ENCODE results near the gene OTUB1.
A peak's percentile ranks its signal among the peaks of the same experiment; 100 is the strongest.

The OTUB1 gene

GRCh38 chr11:63941901-63942300 lies 44.3 kb upstream of the OTUB1 start:
- DNase-seq (ENCODE audit: low spot score): no peak
- in situ Hi-C loops (cut with MboI; ENCODE audit: low sequenced_read_pairs, unreplicated experiment): loop anchor here (10.0 kb wide), 1 partner anchor 107 kb away; the partner anchor contains the start of gene MARK2
- no peak for TF ChIP-seq CTCF (IDR thresholded peaks at IDR 0.05; ENCODE audit: borderline replicate concordance, control extremely low read depth, extremely low read depth, insufficient read depth, missing control alignments)

- no peak for DNase-seq (ENCODE audit: low spot score)
- in situ Hi-C loops (cut with MboI; ENCODE audit: low sequenced_read_pairs, unreplicated experiment): loop anchor here (10.0 kb wide), 1 partner anchor 108 kb away; the partner anchor contains the start of gene MARK2
- TF ChIP-seq CTCF (IDR thresholded peaks at IDR 0.05; ENCODE audit: borderline replicate concordance, control extremely low read depth, extremely low read depth, insufficient read depth, missing control alignments): no peak
Measured at GRCh38 chr11:63942803-63943202, 43.4 kb upstream of the OTUB1 start.

- DNase-seq (ENCODE audit: low spot score): no peak
Measured at GRCh38 chr11:63944987-63945386, 41.3 kb upstream of the OTUB1 start.

GRCh38 chr11:63945477-63946163 lies 40.6 kb upstream of the OTUB1 start:
- DNase-seq (ENCODE audit: low spot score): peak; percentile 68
- peak; percentile 51 for TF ChIP-seq CTCF (IDR thresholded peaks at IDR 0.05; ENCODE audit: borderline replicate concordance, control extremely low read depth, extremely low read depth, insufficient read depth, missing control alignments)
- in situ Hi-C loops (cut with MboI; ENCODE audit: low sequenced_read_pairs, unreplicated experiment): loop anchor here (10.0 kb wide), 1 partner anchor 111 kb away; the partner anchor contains the start of gene MARK2

More at GRCh38 chr11:63944987-63945386, 41.3 kb upstream of the OTUB1 start:
- TF ChIP-seq CTCF (IDR thresholded peaks at IDR 0.05; ENCODE audit: borderline replicate concordance, control extremely low read depth, extremely low read depth, insufficient read depth, missing control alignments): no peak
- in situ Hi-C loops (cut with MboI; ENCODE audit: low sequenced_read_pairs, unreplicated experiment): loop anchor here (10.0 kb wide), 1 partner anchor 110 kb away; the partner anchor contains the start of gene MARK2

- in situ Hi-C loops (cut with MboI; ENCODE audit: low sequenced_read_pairs, unreplicated experiment): no loop called here
- TF ChIP-seq CTCF (IDR thresholded peaks at IDR 0.05; ENCODE audit: borderline replicate concordance, control extremely low read depth, extremely low read depth, insufficient read depth, missing control alignments): no peak
Measured at GRCh38 chr11:63951779-63952536, 34.3 kb upstream of the OTUB1 start.

GRCh38 chr11:63952570-63952969 lies 33.7 kb upstream of the OTUB1 start:
- in situ Hi-C loops (cut with MboI; ENCODE audit: low sequenced_read_pairs, unreplicated experiment): no loop called here
- no peak for DNase-seq (ENCODE audit: low spot score)
- TF ChIP-seq CTCF (IDR thresholded peaks at IDR 0.05; ENCODE audit: borderline replicate concordance, control extremely low read depth, extremely low read depth, insufficient read depth, missing control alignments): no peak

More at GRCh38 chr11:63951779-63952536, 34.3 kb upstream of the OTUB1 start:
- DNase-seq (ENCODE audit: low spot score): peak; percentile 79

All from GM13976 (cell line).